ENCODE data around the gene PPP6R1. TPM values are rescaled to one million over a fixed set of nuclear protein-coding genes. Genes with fewer than 3 reads are reported as not detected.

Gene PPP6R1
- total RNA-seq (2014; rRNA removed; shearing (Covaris generic)): 32.6 and 33.6 TPM in 2 replicates
- 41.5 and 48.8 TPM in 2 replicates for polyA plus RNA-seq (2014; cell fraction: nucleus; rRNA removed)

- peak; percentile 98 for DNase-seq (ENCODE audit: extremely low read depth, low read depth)
Observed at GRCh38 chr19:55258828-55259539, at the start of gene PPP6R1. TSS of gene PPP6R1 (minus strand) at chr19:55259017. CDS start at chr19:55247103, 11,914 bp downstream.

- DNase-seq (ENCODE audit: extremely low read depth, low read depth): no peak
Observed at GRCh38 chr19:55308281-55308680, 49.5 kb upstream of the PPP6R1 start.

- DNase-seq (ENCODE audit: extremely low read depth, low read depth): no peak
Observed at GRCh38 chr19:55306712-55307111, 47.9 kb upstream of the PPP6R1 start.

DNA sequence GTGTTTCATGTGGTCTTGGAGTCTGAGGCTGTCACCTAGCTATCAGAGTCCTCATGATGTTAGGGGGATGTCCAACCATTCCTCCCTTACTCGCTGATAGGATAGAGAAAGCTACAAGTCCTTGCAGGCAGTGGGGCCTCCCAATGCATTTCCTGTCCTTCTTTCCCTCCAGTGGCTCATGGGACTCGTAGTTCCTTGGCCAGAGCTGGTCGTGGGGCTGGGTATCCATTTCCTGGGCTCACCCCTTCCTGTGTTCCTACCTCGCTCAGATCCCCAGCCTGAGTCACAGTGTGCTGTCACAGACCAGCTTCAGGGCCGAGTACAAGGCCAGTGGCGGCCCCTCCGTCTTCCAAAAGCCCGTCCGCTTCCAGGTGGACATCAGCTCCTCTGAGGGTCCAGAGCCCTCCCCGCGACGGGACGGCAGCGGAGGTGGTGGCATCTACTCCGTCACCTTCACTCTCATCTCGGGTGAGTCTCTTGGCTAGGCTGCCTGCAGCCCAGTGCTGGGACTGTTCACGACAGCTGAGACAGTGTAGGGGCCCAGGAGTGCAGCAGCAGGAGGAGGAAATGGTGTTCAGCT lies 47.3 kb upstream of the PPP6R1 start:
- no peak for DNase-seq (ENCODE audit: extremely low read depth, low read depth)

DNA sequence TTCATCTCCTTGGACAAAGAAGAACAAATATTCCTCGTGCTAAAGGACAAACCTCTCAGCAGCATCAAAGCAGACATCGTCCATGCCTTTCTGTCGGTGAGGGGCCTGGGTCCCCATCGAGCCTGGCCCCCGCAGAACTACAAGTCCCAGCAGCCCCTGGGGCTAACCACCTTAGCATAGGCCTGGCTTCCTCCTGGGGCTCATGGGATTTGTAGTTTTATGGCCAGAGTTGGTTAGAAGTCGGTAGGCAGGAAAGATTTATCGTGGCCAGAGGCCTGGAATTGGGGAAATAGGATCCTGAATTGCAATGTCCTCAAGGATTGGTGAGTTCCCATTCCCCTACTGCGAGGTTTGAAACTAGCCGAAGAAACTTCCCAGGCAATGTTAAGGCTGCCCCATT lies 46.7 kb upstream of the PPP6R1 start:
- DNase-seq (ENCODE audit: extremely low read depth, low read depth): no peak

- no peak for DNase-seq (ENCODE audit: extremely low read depth, low read depth)
Observed at GRCh38 chr19:55304980-55305379, 46.2 kb upstream of the PPP6R1 start.

- no peak for DNase-seq (ENCODE audit: extremely low read depth, low read depth)
Observed at GRCh38 chr19:55304279-55304978, 45.6 kb upstream of the PPP6R1 start.

- DNase-seq (ENCODE audit: extremely low read depth, low read depth): no peak
Observed at GRCh38 chr19:55303477-55303876, 44.7 kb upstream of the PPP6R1 start.

DNA sequence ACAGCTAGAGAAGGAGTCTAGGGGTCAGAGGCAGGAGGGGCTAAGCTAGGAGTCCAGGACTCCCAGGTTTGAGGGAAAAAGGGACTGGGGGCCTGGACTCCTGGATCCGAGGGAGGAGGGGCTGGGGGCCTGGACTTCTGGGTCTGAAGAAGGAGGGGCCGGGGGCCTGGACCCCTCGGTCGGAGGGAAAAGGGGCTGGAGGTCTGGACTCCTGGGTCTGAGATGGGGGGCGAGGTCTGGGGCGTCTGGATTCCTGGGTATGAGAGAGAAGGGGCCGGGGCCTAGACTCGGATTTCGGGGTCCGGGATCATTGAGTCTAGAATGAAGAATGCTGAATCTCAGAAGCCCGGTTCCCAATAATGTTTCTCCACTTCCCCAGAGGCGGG lies 43.5 kb upstream of the PPP6R1 start:
- DNase-seq (ENCODE audit: extremely low read depth, low read depth): no peak

DNA sequence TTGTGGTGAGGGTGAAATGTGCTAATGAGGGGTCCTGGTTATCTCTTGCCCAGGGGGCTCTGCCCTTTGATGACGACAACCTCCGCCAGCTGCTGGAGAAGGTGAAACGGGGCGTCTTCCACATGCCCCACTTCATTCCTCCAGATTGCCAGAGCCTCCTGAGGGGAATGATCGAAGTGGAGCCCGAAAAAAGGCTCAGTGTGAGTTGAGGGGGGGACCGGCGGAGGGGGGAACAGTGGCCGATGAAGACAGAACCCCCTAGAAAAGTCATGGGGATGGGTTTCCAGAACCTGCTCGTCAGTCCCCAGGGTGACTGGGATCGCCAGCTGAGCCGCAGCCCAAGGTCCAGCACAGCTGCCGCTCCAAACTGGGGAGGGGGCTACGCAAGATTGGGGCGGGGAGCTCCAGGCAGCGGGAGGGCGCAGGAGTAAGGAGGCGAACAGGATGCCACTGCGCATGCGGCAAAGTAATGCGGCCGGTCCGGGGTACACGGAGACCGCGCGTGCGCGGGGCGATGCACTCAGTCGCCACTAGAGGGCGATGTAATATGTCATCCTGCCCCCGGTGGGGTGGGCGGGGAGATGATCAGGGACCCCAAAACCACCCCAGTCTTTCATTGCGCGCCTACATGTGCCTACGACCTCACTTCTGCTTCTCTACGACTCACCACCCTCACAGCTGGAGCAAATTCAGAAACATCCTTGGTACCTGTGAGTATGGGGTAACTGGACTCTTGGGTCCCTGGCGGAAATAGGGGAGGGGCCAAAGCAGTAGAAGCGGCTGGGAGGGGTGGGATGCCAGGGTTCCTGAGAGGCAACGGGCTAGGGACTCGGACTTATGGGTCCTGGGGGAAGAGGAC lies 42.9 kb upstream of the PPP6R1 start:
- DNase-seq (ENCODE audit: extremely low read depth, low read depth): peak; percentile 73

DNA sequence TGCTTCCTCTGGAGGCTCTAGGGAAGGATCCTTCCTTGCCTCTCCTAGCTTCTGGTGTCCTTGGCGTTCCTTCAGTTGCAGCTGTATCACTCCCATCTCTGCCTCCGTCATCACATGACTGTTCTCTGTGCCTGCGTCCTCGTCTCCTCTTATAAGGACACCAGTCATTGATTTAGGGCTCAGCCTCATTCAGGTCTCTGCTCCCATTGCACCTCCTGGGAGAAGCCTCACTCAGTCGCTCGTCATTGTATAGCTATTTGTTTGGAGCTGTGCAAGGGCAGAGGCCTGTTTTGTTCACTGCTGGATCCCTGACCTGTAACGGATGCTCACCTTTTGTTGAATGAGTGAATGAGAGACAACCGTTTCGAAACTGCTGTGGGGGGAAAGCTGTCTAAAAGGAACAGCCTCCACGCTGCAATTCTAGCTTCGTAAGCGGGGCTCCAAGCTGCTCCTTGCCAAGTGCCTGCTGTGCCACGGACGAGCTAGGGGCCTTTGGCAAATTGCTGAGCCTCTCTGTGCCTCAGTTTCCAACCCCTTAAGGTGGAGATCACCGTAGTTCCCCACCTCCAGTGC lies 42.2 kb upstream of the PPP6R1 start:
- DNase-seq (ENCODE audit: extremely low read depth, low read depth): no peak

DNA sequence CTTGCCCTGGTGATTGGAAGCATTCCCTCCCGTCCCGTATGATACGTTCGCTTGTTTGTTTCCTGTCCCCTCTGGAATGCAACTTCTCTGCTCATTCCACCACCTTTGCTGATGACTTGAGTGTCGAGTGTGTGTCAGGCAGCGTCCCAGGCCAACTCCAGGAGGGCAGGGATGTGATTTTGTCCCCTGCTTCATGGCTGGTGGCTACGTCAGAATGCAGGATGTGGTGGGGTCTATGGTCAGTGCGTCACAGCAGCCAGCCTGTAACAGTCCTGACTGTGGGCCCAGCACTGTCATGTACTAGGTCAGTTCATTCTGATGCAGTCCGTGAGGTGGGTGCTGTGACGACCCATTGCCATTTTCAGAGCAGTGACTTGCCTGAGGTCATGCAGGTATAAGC lies 41.2 kb upstream of the PPP6R1 start:
- no peak for DNase-seq (ENCODE audit: extremely low read depth, low read depth)

- no peak for DNase-seq (ENCODE audit: extremely low read depth, low read depth)
Observed at GRCh38 chr19:55297267-55297666, 38.5 kb upstream of the PPP6R1 start.

DNA sequence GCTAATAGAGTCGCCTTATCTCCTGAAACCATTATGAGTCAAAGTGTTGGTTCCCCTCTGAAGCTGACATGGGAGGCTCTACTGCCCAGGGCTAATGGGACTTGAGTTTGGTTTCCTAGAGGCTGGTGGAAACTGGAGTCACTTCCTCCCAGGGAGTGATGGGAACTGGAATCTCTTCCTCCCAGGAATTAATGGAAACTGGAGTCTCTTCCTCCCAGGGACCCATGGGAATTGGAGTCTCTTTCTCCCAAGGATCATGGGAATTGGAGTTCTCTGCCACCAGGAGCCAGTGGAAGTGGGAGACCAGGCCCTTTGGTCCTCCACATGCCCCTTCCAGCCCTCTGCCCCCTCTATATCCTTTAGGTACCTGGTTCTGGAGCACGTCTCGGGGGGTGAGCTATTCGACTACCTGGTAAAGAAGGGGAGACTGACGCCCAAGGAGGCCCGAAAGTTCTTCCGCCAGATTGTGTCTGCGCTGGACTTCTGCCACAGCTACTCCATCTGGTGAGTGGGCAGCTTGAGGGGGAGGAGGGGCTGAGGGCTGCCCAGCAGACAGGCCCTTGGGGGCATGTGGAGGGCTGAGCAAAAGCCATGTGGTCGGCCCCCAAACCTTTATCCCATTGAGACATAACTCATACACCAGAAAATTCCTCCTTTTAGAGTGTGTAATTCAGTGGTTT lies 30.4 kb upstream of the PPP6R1 start:
- DNase-seq (ENCODE audit: extremely low read depth, low read depth): no peak

- no peak for DNase-seq (ENCODE audit: extremely low read depth, low read depth)
Observed at GRCh38 chr19:55287361-55288079, 28.7 kb upstream of the PPP6R1 start.

DNA sequence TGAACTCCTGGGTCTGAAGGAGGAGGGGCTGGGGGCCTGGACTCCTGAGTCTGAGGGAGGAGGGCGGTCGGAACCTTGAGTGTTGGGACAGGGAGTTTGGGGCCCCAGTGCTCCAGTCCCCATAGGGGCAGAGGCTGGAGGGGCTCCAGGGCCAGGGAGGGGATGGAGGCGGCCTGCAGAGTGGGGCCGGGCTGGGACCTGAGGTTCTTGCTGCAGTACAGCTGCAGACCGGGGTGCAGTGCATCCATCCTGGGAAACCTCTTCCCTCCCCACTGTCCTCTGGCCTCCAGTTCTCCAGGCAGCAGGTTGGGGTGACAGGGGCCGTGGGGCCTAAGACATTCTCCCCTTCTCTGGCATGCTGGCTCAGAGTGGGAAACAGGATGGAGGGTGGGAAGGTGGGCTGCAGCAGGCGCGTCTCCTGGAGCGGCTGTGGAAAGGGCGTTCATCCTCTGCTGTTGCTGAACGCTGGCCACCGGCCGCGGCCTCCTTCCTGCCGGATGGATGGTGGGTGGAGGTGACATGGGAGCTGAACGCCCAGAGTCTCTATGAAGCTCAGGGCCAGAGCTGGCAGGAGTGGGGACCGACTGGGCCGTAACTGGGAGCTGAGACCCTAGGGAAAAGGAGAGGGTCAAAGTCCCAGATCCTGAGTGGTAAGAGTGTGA lies 26.5 kb upstream of the PPP6R1 start:
- no peak for DNase-seq (ENCODE audit: extremely low read depth, low read depth)

DNA sequence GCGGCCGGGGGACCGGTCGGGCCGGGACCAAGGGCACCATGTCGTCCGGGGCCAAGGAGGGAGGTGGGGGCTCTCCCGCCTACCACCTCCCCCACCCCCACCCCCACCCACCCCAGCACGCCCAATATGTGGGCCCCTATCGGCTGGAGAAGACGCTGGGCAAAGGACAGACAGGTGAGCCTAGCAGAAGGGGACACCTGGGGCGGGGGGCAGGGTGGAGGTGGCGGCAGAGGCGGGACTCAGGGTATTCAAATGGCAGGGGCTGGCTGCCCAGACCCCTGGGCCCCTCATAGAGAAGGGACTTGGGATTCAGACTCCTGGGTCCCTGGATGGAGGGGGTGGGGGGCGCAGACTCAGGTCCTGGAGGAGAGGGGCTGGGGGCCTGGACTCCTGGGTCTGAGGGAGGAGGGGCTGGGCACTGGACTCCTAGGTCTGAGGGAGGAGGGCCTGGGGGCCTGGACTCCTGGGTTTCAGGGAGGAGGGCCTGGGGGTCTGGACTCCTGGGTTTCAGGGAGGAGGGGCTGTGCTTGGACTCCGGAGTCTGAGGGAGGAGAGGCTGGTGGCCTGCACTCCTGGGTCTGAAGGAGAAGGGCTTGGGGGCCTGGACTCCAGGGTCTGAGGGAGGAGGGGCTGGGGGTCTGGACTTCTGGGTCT lies 25.7 kb upstream of the PPP6R1 start:
- DNase-seq (ENCODE audit: extremely low read depth, low read depth): no peak
